GM19099 (cell line): ENCODE results near the gene FOXO6.

Experiments used
- POLR2A ChIP-seq: IDR thresholded peaks from 3 replicates; pipeline ENCODE4 v1.6.1; 2011; ENCODE audit warnings: low read depth; ENCODE audit not compliant: insufficient read length; ENCODE audit errors: extremely low read depth

FOXO6 gene

GRCh38 chr1:41378999-41379737 lies 17.9 kb downstream of the FOXO6 start:
- TF ChIP-seq POLR2A: no peak

GRCh38 chr1:41379738-41380130 lies 18.5 kb downstream of the FOXO6 start:
- TF ChIP-seq POLR2A: no peak

- no peak for TF ChIP-seq POLR2A
Measured at GRCh38 chr1:41380195-41380594, 19.0 kb downstream of the FOXO6 start.

GRCh38 chr1:41380979-41381691 lies 19.9 kb downstream of the FOXO6 start:
- no peak for TF ChIP-seq POLR2A

GRCh38 chr1:41381692-41382479 lies 20.7 kb downstream of the FOXO6 start:
- TF ChIP-seq POLR2A: no peak

- TF ChIP-seq POLR2A: no peak
Measured at GRCh38 chr1:41382480-41383090, 21.4 kb downstream of the FOXO6 start.

- TF ChIP-seq POLR2A: no peak
Measured at GRCh38 chr1:41383094-41383852, 22.0 kb downstream of the FOXO6 start.

- no peak for TF ChIP-seq POLR2A
Measured at GRCh38 chr1:41384579-41384978, 23.3 kb downstream of the FOXO6 start.

GRCh38 chr1:41385398-41386195 lies 24.4 kb downstream of the FOXO6 start:
- TF ChIP-seq POLR2A: no peak

GRCh38 chr1:41386196-41386663 lies 25.0 kb downstream of the FOXO6 start:
- TF ChIP-seq POLR2A: no peak

- no peak for TF ChIP-seq POLR2A
Measured at GRCh38 chr1:41387667-41388091, 26.4 kb downstream of the FOXO6 start.

GRCh38 chr1:41388510-41388909 lies 27.3 kb downstream of the FOXO6 start:
- TF ChIP-seq POLR2A: no peak

- TF ChIP-seq POLR2A: no peak
Measured at GRCh38 chr1:41389009-41389408, 27.8 kb downstream of the FOXO6 start.
